ENCODE results near the gene KDELR1. TPM values are rescaled to one million over a fixed set of nuclear protein-coding genes. Genes with fewer than 3 reads are reported as not detected.

Gene KDELR1
- total RNA-seq, 1 donor: 20.0 TPM

DNA sequence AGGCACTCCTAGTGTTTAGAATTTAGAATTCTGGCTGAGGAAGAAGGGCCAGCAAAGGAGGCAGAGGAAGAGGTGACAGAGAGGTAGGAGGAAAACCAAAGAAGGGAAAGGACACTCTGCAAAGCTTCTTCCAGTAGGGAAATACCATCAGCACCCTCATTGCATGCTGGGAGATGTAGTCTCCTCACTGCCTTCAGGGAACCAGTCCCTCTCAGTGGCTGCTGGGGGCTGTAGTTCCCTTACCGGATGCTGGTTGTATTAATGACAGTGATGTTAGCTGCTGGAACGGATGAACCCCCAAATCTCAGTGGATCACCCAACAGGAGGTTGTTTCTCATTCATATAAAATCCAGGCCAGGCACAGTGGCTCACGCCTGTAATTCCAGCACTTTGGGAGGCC lies 12.3 kb upstream of the KDELR1 start:
- H3K4me1 ChIP-seq (ENCODE audit: insufficient read depth, low read length): peaks cover 9% of the 10 kb centered on the region
- H3K4me3 ChIP-seq (ENCODE audit: low read length): no peak overlapping the region
- no peaks in the 10 kb centered on the region for H3K9me3 ChIP-seq (ENCODE audit: low read depth, low read length)
- H3K27me3 ChIP-seq (ENCODE audit: insufficient read depth, low read length): no peaks in the 10 kb centered on the region

DNA sequence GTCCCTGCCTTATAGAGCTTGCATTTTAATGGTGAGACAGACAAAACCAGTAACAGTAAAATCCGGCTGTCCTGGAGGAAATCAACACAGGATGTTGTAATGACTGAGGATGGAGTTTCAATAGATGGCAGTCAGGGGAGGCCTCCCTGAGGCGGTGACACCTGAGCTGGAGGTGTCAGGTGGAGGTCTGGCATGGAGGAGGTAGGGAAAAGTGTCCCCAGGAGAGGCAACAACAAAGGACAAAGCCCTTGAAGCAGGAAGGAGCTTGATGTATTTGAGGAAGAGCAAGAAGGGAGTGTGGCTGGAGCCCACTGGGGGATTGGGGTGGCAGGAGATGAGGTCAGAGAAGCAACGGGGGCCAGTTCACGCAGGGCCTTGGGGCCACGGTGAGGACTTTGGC lies 9.9 kb upstream of the KDELR1 start:
- Histone ChIP-seq H3K27me3 (ENCODE audit: insufficient read depth, low read length) (peaks cover 13% of the 10 kb centered on the region), H3K4me1 (ENCODE audit: insufficient read depth, low read length) (peaks cover 22% of the 10 kb centered on the region), H3K9me3 (ENCODE audit: low read depth, low read length) (no peaks in the 10 kb centered on the region), H3K4me3 (ENCODE audit: low read length) (no peak overlapping the region)

- Histone ChIP-seq H3K27me3 (ENCODE audit: insufficient read depth, low read length) (peaks cover 24% of the 10 kb centered on the region), H3K4me3 (ENCODE audit: low read length) (no peak overlapping the region), H3K4me1 (ENCODE audit: insufficient read depth, low read length) (peaks cover 22% of the 10 kb centered on the region), H3K9me3 (ENCODE audit: low read depth, low read length) (no peaks in the 10 kb centered on the region)
Measured at GRCh38 chr19:48400018-48400742, 8.8 kb upstream of the KDELR1 start.

DNA sequence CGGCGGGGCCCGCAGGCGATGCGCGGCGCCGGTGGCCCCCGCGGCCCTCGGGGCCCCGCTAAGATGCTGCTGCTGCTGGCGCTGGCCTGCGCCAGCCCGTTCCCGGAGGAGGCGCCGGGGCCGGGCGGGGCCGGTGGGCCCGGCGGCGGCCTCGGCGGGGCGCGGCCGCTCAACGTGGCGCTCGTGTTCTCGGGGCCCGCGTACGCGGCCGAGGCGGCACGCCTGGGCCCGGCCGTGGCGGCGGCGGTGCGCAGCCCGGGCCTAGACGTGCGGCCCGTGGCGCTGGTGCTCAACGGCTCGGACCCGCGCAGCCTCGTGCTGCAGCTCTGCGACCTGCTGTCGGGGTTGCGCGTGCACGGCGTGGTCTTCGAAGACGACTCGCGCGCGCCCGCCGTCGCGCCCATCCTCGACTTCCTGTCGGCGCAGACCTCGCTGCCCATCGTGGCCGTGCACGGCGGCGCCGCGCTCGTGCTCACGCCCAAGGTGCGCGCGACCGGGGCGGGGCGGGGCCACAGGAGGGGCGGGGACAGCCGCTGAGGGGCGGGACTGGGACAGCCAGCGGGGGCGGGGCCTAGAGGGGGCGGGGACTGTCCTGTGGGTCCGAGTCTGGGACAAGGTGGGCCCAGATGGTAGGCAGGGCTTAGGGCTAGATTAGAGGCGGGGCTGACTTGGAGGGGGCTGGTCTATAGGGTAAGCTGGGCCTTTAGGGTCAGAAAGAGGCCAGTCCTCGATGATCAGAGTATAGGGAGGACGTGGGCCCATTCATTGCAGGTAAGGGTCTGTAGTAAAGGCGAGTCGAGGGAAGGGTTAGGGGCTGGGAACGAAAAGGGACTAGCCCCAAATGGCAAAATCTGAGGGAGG lies 7.3 kb upstream of the KDELR1 start:
- H3K4me3 ChIP-seq (ENCODE audit: low read length): peak overlapping the region; percentile 33
- peaks cover 37% of the 10 kb centered on the region for H3K27me3 ChIP-seq (ENCODE audit: insufficient read depth, low read length)
- peaks cover 33% of the 10 kb centered on the region for H3K4me1 ChIP-seq (ENCODE audit: insufficient read depth, low read length)
- no peaks in the 10 kb centered on the region for H3K9me3 ChIP-seq (ENCODE audit: low read depth, low read length)

- Histone ChIP-seq H3K9me3 (ENCODE audit: low read depth, low read length) (no peaks in the 10 kb centered on the region), H3K4me3 (ENCODE audit: low read length) (peak overlapping the region; percentile 33), H3K27me3 (ENCODE audit: insufficient read depth, low read length) (peaks cover 43% of the 10 kb centered on the region), H3K4me1 (ENCODE audit: insufficient read depth, low read length) (peaks cover 35% of the 10 kb centered on the region)
Measured at GRCh38 chr19:48398102-48398374, 6.7 kb upstream of the KDELR1 start.

- Histone ChIP-seq H3K9me3 (ENCODE audit: low read depth, low read length) (no peaks in the 10 kb centered on the region), H3K4me1 (ENCODE audit: insufficient read depth, low read length) (peaks cover 35% of the 10 kb centered on the region), H3K4me3 (ENCODE audit: low read length) (peak overlapping the region; percentile 33), H3K27me3 (ENCODE audit: insufficient read depth, low read length) (peaks cover 48% of the 10 kb centered on the region)
Measured at GRCh38 chr19:48397263-48398101, 6.1 kb upstream of the KDELR1 start.

- no peaks in the 10 kb centered on the region for H3K9me3 ChIP-seq (ENCODE audit: low read depth, low read length)
- H3K4me3 ChIP-seq (ENCODE audit: low read length): no peak overlapping the region
- peaks cover 36% of the 10 kb centered on the region for H3K4me1 ChIP-seq (ENCODE audit: insufficient read depth, low read length)
- peaks cover 49% of the 10 kb centered on the region for H3K27me3 ChIP-seq (ENCODE audit: insufficient read depth, low read length)
Measured at GRCh38 chr19:48396824-48397176, 5.4 kb upstream of the KDELR1 start.

DNA sequence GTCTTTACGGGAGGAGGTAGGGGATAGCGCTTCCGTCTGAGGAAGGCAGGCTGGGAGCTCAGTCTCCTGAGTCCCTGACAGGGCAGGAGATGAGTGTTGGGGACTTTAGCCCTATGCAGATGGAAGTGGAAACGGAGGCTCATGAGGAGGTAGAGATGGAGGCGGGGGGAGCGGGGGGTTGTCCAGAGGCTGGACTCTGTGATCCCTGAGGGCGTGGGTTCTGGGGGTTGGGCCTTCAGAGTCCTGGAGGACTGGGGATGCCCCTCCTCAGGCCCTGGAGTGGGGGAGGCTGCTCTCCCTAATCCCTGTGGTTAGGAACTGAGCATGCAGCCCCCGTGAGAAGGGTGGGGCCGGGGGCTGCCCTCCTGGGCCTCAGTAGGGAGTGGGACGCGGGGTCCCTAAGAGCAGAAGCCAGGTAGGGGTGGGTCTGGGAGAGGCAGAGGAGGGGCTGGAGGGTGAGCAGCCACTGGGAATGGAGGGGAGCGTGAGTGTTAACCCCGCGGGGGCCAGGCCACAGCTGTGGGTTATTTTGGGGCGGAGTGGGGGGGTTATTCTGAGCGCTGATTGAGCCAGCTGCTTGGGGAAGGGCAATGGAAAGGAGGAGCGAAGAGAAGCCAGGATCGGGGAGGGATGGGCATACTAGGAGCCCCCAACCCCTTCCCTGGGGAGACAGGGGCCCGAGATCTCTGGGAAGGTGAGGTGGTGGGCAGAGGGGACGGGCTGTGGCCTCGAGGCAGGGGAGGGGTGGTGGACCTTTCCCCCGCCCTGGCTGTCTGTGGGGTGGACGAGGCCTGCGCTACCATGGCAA lies 4.9 kb upstream of the KDELR1 start:
- no peaks in the 10 kb centered on the region for H3K9me3 ChIP-seq (ENCODE audit: low read depth, low read length)
- H3K4me1 ChIP-seq (ENCODE audit: insufficient read depth, low read length): peaks cover 40% of the 10 kb centered on the region
- peaks cover 49% of the 10 kb centered on the region for H3K27me3 ChIP-seq (ENCODE audit: insufficient read depth, low read length)
- H3K4me3 ChIP-seq (ENCODE audit: low read length): no peak overlapping the region

GRCh38 chr19:48395499-48395898 lies 4.1 kb upstream of the KDELR1 start:
- no peak overlapping the region for H3K4me3 ChIP-seq (ENCODE audit: low read length)
- peaks cover 41% of the 10 kb centered on the region for H3K4me1 ChIP-seq (ENCODE audit: insufficient read depth, low read length)
- no peaks in the 10 kb centered on the region for H3K9me3 ChIP-seq (ENCODE audit: low read depth, low read length)
- H3K27me3 ChIP-seq (ENCODE audit: insufficient read depth, low read length): peaks cover 49% of the 10 kb centered on the region

DNA sequence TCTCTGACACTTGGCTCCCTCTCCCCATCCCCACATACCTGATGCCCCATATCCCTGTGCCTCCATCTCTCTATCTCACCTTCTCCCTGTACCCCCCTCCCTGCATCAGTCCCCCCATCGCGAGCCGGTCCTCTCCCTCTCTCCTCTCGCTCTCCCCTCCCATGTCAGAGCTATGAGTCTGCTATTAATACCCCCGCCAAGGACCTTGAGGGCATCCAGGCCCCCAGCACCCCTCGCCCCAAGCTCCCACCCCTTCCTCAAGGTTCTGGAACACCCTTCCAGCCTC lies 3.8 kb upstream of the KDELR1 start:
- no peaks in the 10 kb centered on the region for H3K9me3 ChIP-seq (ENCODE audit: low read depth, low read length)
- H3K4me1 ChIP-seq (ENCODE audit: insufficient read depth, low read length): peaks cover 43% of the 10 kb centered on the region
- no peak overlapping the region for H3K4me3 ChIP-seq (ENCODE audit: low read length)
- peaks cover 49% of the 10 kb centered on the region for H3K27me3 ChIP-seq (ENCODE audit: insufficient read depth, low read length)

DNA sequence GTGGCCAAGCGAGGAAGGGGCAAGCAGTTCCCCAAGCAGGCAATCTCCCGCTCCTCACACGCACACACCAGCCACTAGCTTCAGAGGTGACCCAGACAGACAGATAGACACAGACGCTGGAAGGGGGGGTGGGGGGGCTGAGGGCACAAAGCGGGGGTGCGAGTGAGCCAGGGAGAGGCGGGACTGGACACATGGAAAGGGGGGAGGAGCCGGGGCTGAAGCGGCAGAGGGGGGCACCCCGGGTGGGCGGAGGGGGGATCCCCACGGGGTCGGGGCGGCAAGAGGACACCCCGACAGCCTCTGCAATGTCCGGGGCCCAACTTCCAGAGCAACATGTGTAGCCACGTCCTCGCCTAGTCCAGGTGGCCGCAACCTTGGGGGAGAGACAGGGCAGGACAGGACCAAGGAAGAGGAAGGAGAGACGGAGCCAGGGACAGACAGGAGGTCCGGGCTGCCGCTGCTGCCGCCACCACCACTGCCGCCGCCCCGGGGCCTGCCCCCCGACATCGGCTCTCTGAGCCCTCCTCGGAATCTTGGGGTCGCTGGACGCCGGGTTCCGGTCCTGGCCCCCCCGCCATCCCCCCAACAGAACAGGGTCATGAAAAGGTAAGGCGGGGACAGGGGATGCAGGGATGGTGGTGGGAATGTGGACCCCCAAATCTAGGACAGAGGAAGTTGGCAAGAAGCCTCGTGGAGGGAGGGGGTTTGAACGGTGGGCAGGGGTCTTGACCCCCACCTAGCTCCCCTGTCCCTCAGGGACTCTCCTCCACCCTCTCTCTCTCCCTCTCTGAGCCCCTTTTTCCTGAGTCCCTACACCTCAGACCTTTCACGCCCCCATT lies 3.2 kb upstream of the KDELR1 start:
- H3K27me3 ChIP-seq (ENCODE audit: insufficient read depth, low read length): peaks cover 49% of the 10 kb centered on the region
- no peak overlapping the region for H3K4me3 ChIP-seq (ENCODE audit: low read length)
- H3K9me3 ChIP-seq (ENCODE audit: low read depth, low read length): no peaks in the 10 kb centered on the region
- H3K4me1 ChIP-seq (ENCODE audit: insufficient read depth, low read length): peaks cover 41% of the 10 kb centered on the region

- peaks cover 49% of the 10 kb centered on the region for H3K27me3 ChIP-seq (ENCODE audit: insufficient read depth, low read length)
- no peak within 1 kb of the TSS for H3K4me3 ChIP-seq (ENCODE audit: low read length)
- H3K4me1 ChIP-seq (ENCODE audit: insufficient read depth, low read length): peaks cover 41% of the 10 kb centered on the region
- no peaks in the 10 kb centered on the region for H3K9me3 ChIP-seq (ENCODE audit: low read depth, low read length)
Measured at GRCh38 chr19:48393559-48394330, 2.4 kb upstream of the KDELR1 start, which contains the start of gene GRIN2D. Gene GRIN2D, plus strand, starts transcription at chr19:48393668. Its CDS starts 4,725 bp downstream, at chr19:48398393.

GRCh38 chr19:48392860-48393558 lies 1.7 kb upstream of the KDELR1 start:
- Histone ChIP-seq H3K4me1 (ENCODE audit: insufficient read depth, low read length) (peaks cover 39% of the 10 kb centered on the region), H3K4me3 (ENCODE audit: low read length) (no peak overlapping the region), H3K27me3 (ENCODE audit: insufficient read depth, low read length) (peaks cover 49% of the 10 kb centered on the region), H3K9me3 (ENCODE audit: low read depth, low read length) (no peaks in the 10 kb centered on the region)
